OCI-LY3 (cell line): ENCODE results near the gene CATSPER3.

ENCODE experiments used
- H2AFZ ChIP-seq: fragments of 200-600, 300-600 bp; shearing (Covaris generic); 2 replicates; pipeline ENCODE4 v1.6.0; 2014; ENCODE audit warnings: antibody characterized with exemption, low read depth, low read length
- H3K27ac ChIP-seq: fragments of 200-600, 300-600 bp; sonication (generic); 2 replicates; pipeline ENCODE4 v1.5.1; 2014; ENCODE audit warnings: mild to moderate bottlenecking, low read length, moderate library complexity, mixed read lengths
- H3K27me3 ChIP-seq: fragments of 200-600, 300-600 bp; sonication (generic); 2 replicates; pipeline ENCODE4 v1.6.1; 2014; ENCODE audit warnings: low read depth, low read length, mixed read lengths
- H3K36me3 ChIP-seq: fragments of 200-600, 300-600 bp; sonication (generic); replicated peaks from 2 replicates; pipeline ENCODE3; 2014; ENCODE audit warnings: low read depth, low read length, mixed read lengths
- H3K4me1 ChIP-seq: fragments of 300-600, 200-600 bp; sonication (generic); 2 replicates; pipeline ENCODE4 v1.6.1; 2014; ENCODE audit warnings: low read length, mixed read lengths
- H3K4me2 ChIP-seq: fragments of 200-600, 300-600 bp; sonication (generic); 2 replicates; pipeline ENCODE4 v1.6.1; 2014; ENCODE audit warnings: low read length, mixed read lengths
- H3K4me3 ChIP-seq: fragments of 300-600, 200-600 bp; sonication (generic); 2 replicates; pipeline ENCODE4 v1.5.1; 2014; ENCODE audit warnings: antibody characterized with exemption, mild to moderate bottlenecking, low read length, moderate library complexity
- H3K79me2 ChIP-seq: fragments of 300-600, 200-600 bp; shearing (Covaris generic); 2 replicates; pipeline ENCODE4 v1.6.1; 2014; ENCODE audit warnings: mild to moderate bottlenecking, low read length, mixed read lengths
- H3K9ac ChIP-seq: fragments of 300-600, 200-600 bp; shearing (Covaris generic); 2 replicates; pipeline ENCODE4 v1.6.0; 2014; ENCODE audit warnings: mild to moderate bottlenecking, low read length, moderate library complexity
- H3K9me3 ChIP-seq: fragments of 200-600, 300-600 bp; shearing (Covaris generic); 2 replicates; pipeline ENCODE4 v1.6.1; 2014; ENCODE audit warnings: low read length, mixed read lengths; ENCODE audit not compliant: insufficient read depth
- H4K20me1 ChIP-seq: fragments of 200-600, 300-600 bp; sonication (generic); 2 replicates; pipeline ENCODE4 v1.6.1; 2016; ENCODE audit warnings: low read length, mixed read lengths; ENCODE audit not compliant: insufficient read depth
- CTCF ChIP-seq: fragments of 200-600, 300-600 bp; sonication (generic); IDR thresholded peaks from 2 replicates; pipeline ENCODE4 v1.5.1; 2014; ENCODE audit warnings: antibody characterized with exemption, low read length, low read depth
- EZH2phosphoT487 ChIP-seq: fragments of 200-600 bp; shearing (Covaris generic); IDR thresholded peaks from 2 replicates; pipeline ENCODE4 v1.6.1; 2018; ENCODE audit warnings: antibody characterized with exemption, mixed run types, low read depth

CATSPER3 gene

GRCh38 chr5:135048930-135049329, 81.2 kb downstream of the CATSPER3 start:
- Histone ChIP-seq H4K20me1 (no peaks in the 10 kb centered on the region), H3K27ac (no peak overlapping the region), H3K4me2 (no peak overlapping the region), H3K4me1 (peaks cover 30% of the 10 kb centered on the region), H3K36me3 (no peaks in the 10 kb centered on the region), H3K4me3 (no peak overlapping the region), H3K27me3 (no peaks in the 10 kb centered on the region), H3K9ac (no peak overlapping the region), H3K9me3 (no peaks in the 10 kb centered on the region), H3K79me2 (no peaks in the 10 kb centered on the region), H2AFZ (no peak overlapping the region)
- TF ChIP-seq CTCF (no peak), EZH2phosphoT487 (no peak)

- no peaks in the 10 kb centered on the region for H3K27me3 ChIP-seq
- H3K27ac ChIP-seq: no peak overlapping the region
- H4K20me1 ChIP-seq: no peaks in the 10 kb centered on the region
- H3K79me2 ChIP-seq: no peaks in the 10 kb centered on the region
- H3K4me3 ChIP-seq: no peak overlapping the region
- H3K9ac ChIP-seq: no peak overlapping the region
- no peak overlapping the region for H3K4me2 ChIP-seq
- H3K36me3 ChIP-seq: no peaks in the 10 kb centered on the region
- TF ChIP-seq EZH2phosphoT487 (no peak), CTCF (no peak)
- H3K4me1 ChIP-seq: peaks cover 35% of the 10 kb centered on the region
- H3K9me3 ChIP-seq: no peaks in the 10 kb centered on the region
- H2AFZ ChIP-seq: no peak overlapping the region
Measured at GRCh38 chr5:135050244-135050767, 82.6 kb downstream of the CATSPER3 start.

GRCh38 chr5:135051399-135051798, 83.7 kb downstream of the CATSPER3 start:
- TF ChIP-seq EZH2phosphoT487 (no peak), CTCF (no peak)
- Histone ChIP-seq H3K4me3 (no peak overlapping the region), H3K36me3 (no peaks in the 10 kb centered on the region), H2AFZ (no peak overlapping the region), H3K27ac (no peak overlapping the region), H3K9ac (no peak overlapping the region), H4K20me1 (no peaks in the 10 kb centered on the region), H3K79me2 (no peaks in the 10 kb centered on the region), H3K4me2 (no peak overlapping the region), H3K4me1 (peaks cover 27% of the 10 kb centered on the region), H3K9me3 (no peaks in the 10 kb centered on the region), H3K27me3 (no peaks in the 10 kb centered on the region)

GRCh38 chr5:135051872-135052271, 84.2 kb downstream of the CATSPER3 start:
- Histone ChIP-seq H3K27ac (no peak overlapping the region), H3K4me2 (no peak overlapping the region), H3K36me3 (no peaks in the 10 kb centered on the region), H3K4me1 (peaks cover 27% of the 10 kb centered on the region), H4K20me1 (no peaks in the 10 kb centered on the region), H3K9ac (no peak overlapping the region), H3K79me2 (no peaks in the 10 kb centered on the region), H2AFZ (no peak overlapping the region), H3K4me3 (no peak overlapping the region), H3K9me3 (no peaks in the 10 kb centered on the region), H3K27me3 (no peaks in the 10 kb centered on the region)
- TF ChIP-seq EZH2phosphoT487 (no peak), CTCF (no peak)
